Omental fat pad (tissue), 4 donors: ENCODE data around the gene CNNM1. TPM values are rescaled to one million over a fixed set of nuclear protein-coding genes. Genes with fewer than 3 reads are reported as not detected.

ENCODE experiments used
- ATAC-seq: fragments of 150-250 bp; one replicate; pipeline ENCODE4 v1.9.1; 2016; ENCODE audit warnings: mild to moderate bottlenecking, moderate library complexity; ENCODE audit not compliant: low FRiP score
- DNase-seq: peaks from one replicate; pipeline ENCODE4 v3.0.0-alpha.2; 2019; ENCODE audit warnings: low spot score
- CTCF ChIP-seq, 3 donors: fragments of 450-650 bp; IDR thresholded peaks; one replicate each; pipeline ENCODE4 v1.5.1; 2016 to 2017; ENCODE audit warnings: antibody characterized with exemption in 3 of 3, mild to moderate bottlenecking in 3 of 3, moderate library complexity in 2 of 3
- total RNA-seq, 4 donors: library from RNA; depleted of rRNA; stranded (reverse); fragments of >200 nt; gene quantifications; one replicate each; pipeline ENCODE4 v1.1.0, GENCODE V29; 2016

Gene CNNM1
- total RNA-seq, 4 donors from 2014 or later = 0.31 to 1.8 (median 0.53) TPM

DNA sequence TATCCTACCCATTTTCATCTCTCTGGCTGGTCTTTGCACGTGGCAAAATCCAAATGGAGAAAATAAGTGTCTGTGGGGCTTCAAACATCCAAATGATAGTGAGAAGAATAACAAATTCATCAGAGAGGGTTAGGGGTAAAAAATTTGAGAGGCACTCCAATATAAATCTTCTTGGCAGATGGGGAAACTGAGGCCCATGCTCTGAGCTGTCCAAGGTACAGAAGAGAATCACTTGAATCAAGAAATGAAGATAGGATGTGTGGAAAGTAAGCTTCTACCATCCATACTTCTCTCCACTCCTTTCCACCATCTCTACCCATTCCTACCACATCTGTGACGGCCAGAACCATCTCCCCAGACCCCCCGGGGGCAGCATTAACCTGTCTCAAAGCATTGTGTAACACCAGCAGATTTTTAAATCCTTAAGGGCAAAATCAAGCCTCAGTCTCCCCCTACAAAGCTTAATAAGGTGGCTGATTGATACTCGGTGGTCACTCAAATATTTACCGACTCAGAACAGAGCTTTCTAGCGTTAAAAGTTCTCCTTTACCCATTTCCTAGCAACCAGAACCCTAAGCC is 100.5 kb downstream of the CNNM1 start:
- DNase-seq (no peak), ATAC-seq (no peak)
- TF ChIP-seq CTCF (IDR thresholded peaks at IDR 0.05) = no peak

GRCh38 chr10:99430116-99430450 is 100.9 kb downstream of the CNNM1 start:
- no peak for TF ChIP-seq CTCF (IDR thresholded peaks at IDR 0.05)
- ATAC-seq = peak; percentile 8
- DNase-seq = peak; percentile 27

DNA sequence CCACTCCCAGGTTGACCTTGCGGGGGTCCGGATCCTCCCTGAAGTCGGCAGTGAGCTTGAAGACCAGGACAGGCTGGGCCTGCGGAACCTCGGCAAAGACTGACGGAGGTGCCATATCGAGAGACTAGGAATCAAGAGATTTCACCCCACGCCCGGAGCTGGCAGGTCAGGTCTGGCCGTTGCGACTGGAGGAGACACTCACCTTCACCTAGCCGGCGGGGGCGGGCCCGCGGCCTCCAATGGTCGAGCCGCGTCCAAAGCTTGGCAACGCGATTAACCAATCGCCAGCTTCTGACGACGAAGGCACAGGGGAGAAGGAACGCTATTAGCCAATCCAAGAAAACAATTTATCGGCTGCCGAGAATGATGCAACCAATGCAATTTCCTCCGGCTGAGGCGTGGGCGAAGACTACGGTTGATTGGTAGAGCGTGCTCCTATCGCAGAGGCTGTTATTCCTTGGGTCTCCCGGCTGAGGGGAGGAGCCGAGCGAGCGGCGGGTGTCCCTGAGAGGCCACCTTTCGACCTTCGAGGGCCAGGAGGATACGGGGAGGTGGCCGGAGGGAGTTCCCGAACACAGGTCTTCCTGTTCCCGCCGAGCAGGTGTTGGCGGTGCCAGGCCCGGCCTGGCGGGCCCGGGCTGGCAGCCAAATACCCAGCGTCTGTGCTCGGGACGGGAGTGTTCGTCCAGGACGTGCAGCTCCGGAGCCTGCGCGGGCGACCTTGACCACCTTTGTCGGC is 101.5 kb downstream of the CNNM1 start, which contains the start of gene GOT1:
Gene GOT1 (minus strand): TSS at position 174 of the 739 bp plus-strand sequence. CDS start 59 bp downstream, at position 115.
- ATAC-seq (peak; percentile 98), DNase-seq (peak; percentile 80)
- TF ChIP-seq CTCF (IDR thresholded peaks at IDR 0.05) = no peak

GRCh38 chr10:99431190-99431760 is 102.1 kb downstream of the CNNM1 start:
- DNase-seq = peak; percentile 36
- no peak for TF ChIP-seq CTCF (IDR thresholded peaks at IDR 0.05)
- ATAC-seq = peak; percentile 19

- no peak for ATAC-seq
- TF ChIP-seq CTCF (IDR thresholded peaks at IDR 0.05) = no peak
- no peak for DNase-seq
Measured at GRCh38 chr10:99432047-99432446, 102.9 kb downstream of the CNNM1 start.

DNA sequence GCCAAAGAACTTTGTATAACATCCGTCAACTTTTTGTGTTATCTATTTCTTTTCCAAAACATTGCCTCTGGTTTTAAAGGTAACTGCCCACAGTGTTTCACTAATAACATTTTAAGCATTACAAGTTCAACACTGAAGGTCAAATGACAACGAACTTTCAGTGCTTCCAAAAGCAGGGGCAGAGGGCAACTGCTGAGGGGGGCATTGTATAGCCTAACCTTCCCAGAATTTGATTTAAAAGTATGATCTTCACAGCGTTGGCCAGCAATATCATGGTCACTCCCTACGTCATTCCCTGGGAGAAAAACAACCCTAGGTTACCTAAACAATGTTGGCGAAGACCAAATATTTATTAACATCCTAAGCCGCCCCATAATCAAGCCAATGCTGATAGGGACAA is 103.7 kb downstream of the CNNM1 start:
- ATAC-seq = no peak

More for the DNA sequence above, 103.7 kb downstream of the CNNM1 start:
- TF ChIP-seq CTCF (IDR thresholded peaks at IDR 0.05) = no peak
- DNase-seq = no peak
